Mesendoderm (in vitro differentiated cells): Measurements from ENCODE around the gene SLC6A1.
"Not testable (repeated sequence)": the region's sequence is repeated elsewhere in the genome, so short reads cannot be mapped to it uniquely, and the experiment has no call there.

Experiments
- DNase-seq: peaks from one replicate; pipeline ENCODE4 v3.0.0; 2013
- H2AK5ac ChIP-seq: 2 replicates; pipeline ENCODE4 v1.6.1; 2013; ENCODE audit warnings: low read length, inconsistent platforms
- H2BK120ac ChIP-seq: 2 replicates; pipeline ENCODE4 v1.6.1; 2013; ENCODE audit warnings: low read depth, mild to moderate bottlenecking, low read length, moderate library complexity, mixed read lengths
- H2BK15ac ChIP-seq: replicated peaks from 2 replicates; pipeline ENCODE4 v1.6.1; 2013; ENCODE audit warnings: low read depth, mild to moderate bottlenecking, moderate library complexity
- H2BK5ac ChIP-seq: 2 replicates; pipeline ENCODE4 v1.6.1; 2013; ENCODE audit warnings: low read length, inconsistent platforms
- H3K18ac ChIP-seq: 2 replicates; pipeline ENCODE4 v1.6.1; 2013; ENCODE audit warnings: mild to moderate bottlenecking, low read length, mixed read lengths
- H3K23ac ChIP-seq: one replicate; pipeline ENCODE4 v1.6.1; 2013; ENCODE audit warnings: low read length
- H3K27ac ChIP-seq: 2 replicates; pipeline ENCODE4 v1.5.1; 2013; ENCODE audit warnings: low read depth, mild to moderate bottlenecking, inconsistent platforms, low read length, moderate library complexity
- H3K27me3 ChIP-seq: 2 replicates; pipeline ENCODE4 v1.6.1; 2013; ENCODE audit warnings: low read length, control low read depth, mild to moderate bottlenecking, inconsistent platforms; ENCODE audit not compliant: insufficient read depth, poor library complexity
- H3K36me3 ChIP-seq: 2 replicates; pipeline ENCODE4 v1.6.1; 2013; ENCODE audit warnings: low read length, inconsistent platforms; ENCODE audit not compliant: control insufficient read depth, insufficient read depth
- H3K4ac ChIP-seq: one replicate; pipeline ENCODE4 v1.6.1; 2013; ENCODE audit warnings: low read depth, mild to moderate bottlenecking, low read length, moderate library complexity
- H3K4me1 ChIP-seq: 2 replicates; pipeline ENCODE4 v1.6.1; 2013; ENCODE audit warnings: low read depth, low read length, inconsistent platforms; ENCODE audit not compliant: control insufficient read depth
- H3K4me2 ChIP-seq: 2 replicates; pipeline ENCODE4 v1.6.1; 2013; ENCODE audit warnings: low read length
- H3K4me3 ChIP-seq: 2 replicates; pipeline ENCODE4 v1.5.1; 2013; ENCODE audit warnings: mild to moderate bottlenecking, low read length
- H3K56ac ChIP-seq: one replicate; pipeline ENCODE4 v1.6.1; 2013; ENCODE audit warnings: low read length
- H3K79me1 ChIP-seq: 2 replicates; pipeline ENCODE4 v1.6.1; 2013; ENCODE audit warnings: low read length, inconsistent platforms
- H3K79me2 ChIP-seq: 2 replicates; pipeline ENCODE4 v1.6.1; 2013; ENCODE audit warnings: mild to moderate bottlenecking, low read length; ENCODE audit not compliant: control insufficient read depth, insufficient read depth
- H3K9ac ChIP-seq: 2 replicates; pipeline ENCODE4 v1.6.1; 2013; ENCODE audit warnings: low read length, inconsistent platforms
- H4K5ac ChIP-seq: one replicate; pipeline ENCODE4 v1.6.1; 2013; ENCODE audit warnings: low read length
- H4K8ac ChIP-seq: one replicate; pipeline ENCODE4 v1.6.1; 2013; ENCODE audit warnings: low read depth, mild to moderate bottlenecking, control low read depth, low read length, moderate library complexity
- WGBS: extraction: QIAGEN DNeasy Blood & Tissue Kit; methylation state at CpG from one replicate; pipeline ENCODE4 v1.1.7; 2013; ENCODE audit warnings: low lambda C conversion rate, missing lambda C conversion rate; ENCODE audit not compliant: insufficient coverage; ENCODE audit errors: extremely low coverage; 5-methylcytosine and 5-hydroxymethylcytosine counted together

The SLC6A1 gene

DNA sequence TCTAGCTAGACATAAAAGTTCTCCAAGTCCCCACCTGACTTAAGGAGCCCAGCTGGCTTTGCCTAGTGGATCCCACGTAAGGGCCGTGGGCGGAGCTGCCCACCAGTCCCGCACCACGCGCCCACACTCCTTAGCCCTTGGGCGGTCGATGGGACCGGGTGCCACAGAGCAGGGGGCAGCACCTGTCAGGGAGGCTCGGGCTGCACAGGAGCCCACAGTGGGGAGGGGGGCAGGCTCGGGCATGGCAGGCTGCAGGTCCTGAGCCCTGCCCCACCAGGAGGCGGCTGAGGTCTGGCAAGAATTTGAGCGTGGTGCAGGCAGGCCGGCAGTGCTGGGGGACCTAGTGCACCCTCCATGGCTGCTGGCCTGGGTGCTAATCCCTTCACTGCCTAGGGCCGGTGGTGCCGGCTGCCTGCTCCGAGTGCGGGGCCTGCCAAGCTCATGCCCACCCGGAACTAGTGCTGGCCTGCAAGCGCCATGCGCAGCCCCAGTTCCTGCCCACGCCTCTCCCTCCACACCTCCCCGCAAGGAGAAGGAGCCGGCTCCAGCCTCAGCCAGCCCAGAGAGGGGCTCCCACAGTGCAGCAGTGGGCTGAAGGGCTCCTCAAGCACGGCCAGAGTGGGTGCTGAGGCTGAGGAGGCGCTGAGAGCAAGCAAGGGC lies 78.7 kb downstream of the SLC6A1 start:
- no peak overlapping the region for H2BK5ac ChIP-seq
- H3K79me2 ChIP-seq = no peaks in the 10 kb centered on the region
- H2AK5ac ChIP-seq = no peak overlapping the region
- H3K18ac ChIP-seq = no peak overlapping the region
- H4K5ac ChIP-seq = no peak overlapping the region
- no CpG with 5 or more reads among the region's 26 CpGs for WGBS
- H3K4me2 ChIP-seq = no peak overlapping the region
- H3K36me3 ChIP-seq = no peaks in the 10 kb centered on the region
- DNase-seq = no peak
- H3K23ac ChIP-seq = no peak overlapping the region
- no peaks in the 10 kb centered on the region for H3K4me1 ChIP-seq
- no peak overlapping the region for H3K4ac ChIP-seq
- no peak overlapping the region for H2BK15ac ChIP-seq
- no peak overlapping the region for H3K27ac ChIP-seq
- no peaks in the 10 kb centered on the region for H3K27me3 ChIP-seq
- no peak overlapping the region for H3K9ac ChIP-seq
- H3K79me1 ChIP-seq = no peaks in the 10 kb centered on the region
- H3K4me3 ChIP-seq = no peak overlapping the region
- no peak overlapping the region for H2BK120ac ChIP-seq
- no peak overlapping the region for H3K56ac ChIP-seq
- H4K8ac ChIP-seq = no peak overlapping the region

DNA sequence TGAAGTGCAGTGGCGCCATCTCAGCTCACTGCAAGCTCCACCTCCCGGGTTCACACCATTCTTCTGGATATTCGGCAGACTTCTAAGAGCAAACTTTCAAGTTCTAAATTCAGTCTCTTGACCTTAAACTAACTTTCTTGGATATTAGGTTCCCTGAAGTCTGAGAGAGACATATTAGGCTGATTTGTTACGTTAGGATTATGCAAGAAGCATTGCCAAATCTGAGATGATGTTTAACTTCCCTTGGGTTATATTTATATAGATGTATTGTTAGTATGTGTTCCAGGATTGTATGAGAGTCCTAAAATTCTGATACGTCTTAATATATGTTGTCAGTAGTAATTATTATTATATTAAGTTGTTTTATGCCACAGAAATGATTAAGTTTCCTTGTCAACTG lies 80.1 kb downstream of the SLC6A1 start:
- Histone ChIP-seq H3K4me3 (no peak overlapping the region), H3K4me2 (no peak overlapping the region), H3K23ac (no peak overlapping the region), H3K79me1 (no peaks in the 10 kb centered on the region), H2BK15ac (no peak overlapping the region), H3K56ac (no peak overlapping the region), H3K9ac (no peak overlapping the region), H3K36me3 (no peaks in the 10 kb centered on the region), H4K8ac (no peak overlapping the region), H3K18ac (no peak overlapping the region), H3K79me2 (no peaks in the 10 kb centered on the region), H2BK120ac (no peak overlapping the region), H3K27me3 (no peaks in the 10 kb centered on the region), H2AK5ac (no peak overlapping the region), H3K27ac (no peak overlapping the region), H3K4me1 (no peaks in the 10 kb centered on the region), H3K4ac (no peak overlapping the region), H2BK5ac (no peak overlapping the region), H4K5ac (no peak overlapping the region)
- no peak for DNase-seq
- no CpG with 5 or more reads among the region's 5 CpGs for WGBS

- Histone ChIP-seq H3K23ac (no peak overlapping the region), H3K36me3 (no peaks in the 10 kb centered on the region), H3K4me3 (no peak overlapping the region), H2AK5ac (no peak overlapping the region), H3K27me3 (no peaks in the 10 kb centered on the region), H3K27ac (no peak overlapping the region), H3K18ac (no peak overlapping the region), H3K56ac (no peak overlapping the region), H2BK120ac (no peak overlapping the region), H4K8ac (no peak overlapping the region), H2BK15ac (no peak overlapping the region), H3K9ac (no peak overlapping the region), H3K4ac (no peak overlapping the region), H3K4me2 (no peak overlapping the region), H3K79me2 (no peaks in the 10 kb centered on the region), H2BK5ac (no peak overlapping the region), H4K5ac (no peak overlapping the region), H3K79me1 (no peaks in the 10 kb centered on the region), H3K4me1 (no peaks in the 10 kb centered on the region)
- WGBS = no CpG with 5 or more reads among the region's 2 CpGs
- no peak for DNase-seq
Observed at GRCh38 chr3:11074011-11074410, 81.5 kb downstream of the SLC6A1 start.

- WGBS = no CpG with 5 or more reads among the region's 3 CpGs
- H3K36me3 ChIP-seq = no peaks in the 10 kb centered on the region
- no peaks in the 10 kb centered on the region for H3K79me1 ChIP-seq
- no peak overlapping the region for H3K56ac ChIP-seq
- H3K79me2 ChIP-seq = no peaks in the 10 kb centered on the region
- no peak overlapping the region for H3K9ac ChIP-seq
- H2BK120ac ChIP-seq = no peak overlapping the region
- H3K4me3 ChIP-seq = no peak overlapping the region
- no peak overlapping the region for H3K23ac ChIP-seq
- no peak for DNase-seq
- H4K8ac ChIP-seq = no peak overlapping the region
- H3K27me3 ChIP-seq = no peaks in the 10 kb centered on the region
- no peaks in the 10 kb centered on the region for H3K4me1 ChIP-seq
- H2BK5ac ChIP-seq = no peak overlapping the region
- no peak overlapping the region for H2BK15ac ChIP-seq
- H3K4me2 ChIP-seq = no peak overlapping the region
- H3K27ac ChIP-seq = no peak overlapping the region
- H3K4ac ChIP-seq = no peak overlapping the region
- no peak overlapping the region for H3K18ac ChIP-seq
- H2AK5ac ChIP-seq = no peak overlapping the region
- H4K5ac ChIP-seq = no peak overlapping the region
Observed at GRCh38 chr3:11074451-11074850, 81.9 kb downstream of the SLC6A1 start.

- H3K27me3 ChIP-seq, H3K56ac ChIP-seq, H2BK120ac ChIP-seq, H3K4ac ChIP-seq, H3K36me3 ChIP-seq, H3K4me2 ChIP-seq, H3K9ac ChIP-seq, H3K27ac ChIP-seq, H3K18ac ChIP-seq, H4K8ac ChIP-seq, H2BK5ac ChIP-seq, H2AK5ac ChIP-seq, H4K5ac ChIP-seq, DNase-seq, H3K23ac ChIP-seq, H3K79me2 ChIP-seq, H2BK15ac ChIP-seq, H3K4me1 ChIP-seq, H3K79me1 ChIP-seq, H3K4me3 ChIP-seq: not testable (repeated sequence)
- no CpG with 5 or more reads among the region's 2 CpGs for WGBS
Observed at GRCh38 chr3:11075122-11075521, 82.6 kb downstream of the SLC6A1 start.

DNA sequence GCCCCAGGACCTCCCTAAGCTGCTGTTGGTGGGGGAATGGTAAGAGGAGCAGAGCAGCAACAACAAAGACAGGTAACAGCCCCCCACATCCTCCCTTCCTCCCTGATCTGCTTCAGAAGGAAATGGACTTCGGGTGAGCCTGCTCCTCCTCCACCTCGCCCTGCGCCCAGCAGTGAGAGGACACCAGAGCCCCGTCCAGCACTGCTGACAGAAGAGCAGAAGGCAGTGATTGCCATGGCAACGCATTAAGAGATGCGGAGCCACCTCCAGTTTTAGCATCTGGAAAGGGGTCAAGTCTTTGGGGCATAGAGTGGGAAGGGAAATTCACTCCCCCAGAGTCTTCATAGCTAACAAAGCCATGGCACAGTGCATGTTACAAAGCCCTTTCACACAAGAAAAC lies 84.2 kb downstream of the SLC6A1 start:
- no peak overlapping the region for H2BK5ac ChIP-seq
- no peak overlapping the region for H2BK15ac ChIP-seq
- DNase-seq = no peak
- H3K4me1 ChIP-seq = no peaks in the 10 kb centered on the region
- no peak overlapping the region for H3K56ac ChIP-seq
- no peak overlapping the region for H3K9ac ChIP-seq
- no peak overlapping the region for H3K4ac ChIP-seq
- H3K79me2 ChIP-seq = no peaks in the 10 kb centered on the region
- H3K4me3 ChIP-seq = no peak overlapping the region
- H3K36me3 ChIP-seq = no peaks in the 10 kb centered on the region
- no CpG with 5 or more reads among the region's 6 CpGs for WGBS
- no peak overlapping the region for H3K18ac ChIP-seq
- H3K27me3 ChIP-seq = no peaks in the 10 kb centered on the region
- no peaks in the 10 kb centered on the region for H3K79me1 ChIP-seq
- H3K4me2 ChIP-seq = no peak overlapping the region
- no peak overlapping the region for H3K27ac ChIP-seq
- no peak overlapping the region for H4K8ac ChIP-seq
- no peak overlapping the region for H2AK5ac ChIP-seq
- no peak overlapping the region for H2BK120ac ChIP-seq
- H3K23ac ChIP-seq = no peak overlapping the region
- no peak overlapping the region for H4K5ac ChIP-seq
